ENCODE data around the gene USF1. TPM values are rescaled to one million over a fixed set of nuclear protein-coding genes. Genes with fewer than 3 reads are reported as not detected.
A peak's percentile ranks its signal among the peaks of the same experiment; 100 is the strongest.

Gene USF1
- total and polyA plus RNA-seq, 9 of the 15 experiments (the other 6 are each of a cell fraction or from before 2014, with no cell fraction given) = 7.4 to 60.2 (median 54.2) TPM

DNA sequence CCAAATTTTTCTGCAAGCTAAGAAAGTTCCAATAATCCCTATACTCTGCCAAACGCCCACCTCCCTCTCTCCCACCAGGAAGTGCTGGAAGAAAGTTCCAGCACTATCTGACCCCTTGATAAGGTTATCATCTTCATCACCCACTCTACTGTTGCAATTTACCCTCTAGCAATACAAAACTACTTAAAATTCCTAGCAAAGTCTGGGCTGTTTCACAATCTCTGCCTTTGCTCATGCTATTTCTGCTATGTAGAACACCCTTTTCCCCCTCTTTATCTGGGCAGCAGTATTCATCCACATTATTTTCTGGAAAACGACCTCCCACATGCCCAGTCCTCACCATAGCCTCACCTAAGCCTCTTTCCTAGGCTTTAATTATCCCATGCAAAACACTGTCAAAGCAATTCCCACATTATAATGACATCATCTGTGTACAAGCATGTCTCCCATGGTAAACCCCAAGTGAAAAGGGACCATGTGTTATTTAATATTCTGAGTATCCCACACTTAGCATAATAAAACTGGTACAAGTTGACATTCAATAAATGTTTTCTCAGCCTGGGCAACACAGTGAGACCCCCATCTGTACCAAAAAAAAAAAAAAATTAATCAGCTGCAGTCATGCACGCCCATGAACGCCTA, 36.8 kb downstream of the USF1 start (continued):
- TF ChIP-seq, protein P1, sequence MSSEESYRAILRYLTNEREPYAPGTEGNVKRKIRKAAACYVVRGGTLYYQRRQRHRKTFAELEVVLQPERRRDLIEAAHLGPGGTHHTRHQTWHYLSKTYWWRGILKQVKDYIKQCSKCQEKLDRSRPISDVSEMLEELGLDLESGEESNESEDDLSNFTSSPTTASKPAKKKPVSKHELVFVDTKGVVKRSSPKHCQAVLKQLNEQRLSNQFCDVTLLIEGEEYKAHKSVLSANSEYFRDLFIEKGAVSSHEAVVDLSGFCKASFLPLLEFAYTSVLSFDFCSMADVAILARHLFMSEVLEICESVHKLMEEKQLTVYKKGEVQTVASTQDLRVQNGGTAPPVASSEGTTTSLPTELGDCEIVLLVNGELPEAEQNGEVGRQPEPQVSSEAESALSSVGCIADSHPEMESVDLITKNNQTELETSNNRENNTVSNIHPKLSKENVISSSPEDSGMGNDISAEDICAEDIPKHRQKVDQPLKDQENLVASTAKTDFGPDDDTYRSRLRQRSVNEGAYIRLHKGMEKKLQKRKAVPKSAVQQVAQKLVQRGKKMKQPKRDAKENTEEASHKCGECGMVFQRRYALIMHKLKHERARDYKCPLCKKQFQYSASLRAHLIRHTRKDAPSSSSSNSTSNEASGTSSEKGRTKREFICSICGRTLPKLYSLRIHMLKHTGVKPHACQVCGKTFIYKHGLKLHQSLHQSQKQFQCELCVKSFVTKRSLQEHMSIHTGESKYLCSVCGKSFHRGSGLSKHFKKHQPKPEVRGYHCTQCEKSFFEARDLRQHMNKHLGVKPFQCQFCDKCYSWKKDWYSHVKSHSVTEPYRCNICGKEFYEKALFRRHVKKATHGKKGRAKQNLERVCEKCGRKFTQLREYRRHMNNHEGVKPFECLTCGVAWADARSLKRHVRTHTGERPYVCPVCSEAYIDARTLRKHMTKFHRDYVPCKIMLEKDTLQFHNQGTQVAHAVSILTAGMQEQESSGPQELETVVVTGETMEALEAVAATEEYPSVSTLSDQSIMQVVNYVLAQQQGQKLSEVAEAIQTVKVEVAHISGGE (CRISPR knock-in tag; IDR thresholded peaks at IDR 0.05) = 0 out of 6 replicates have a peak, but pooled peaks of 1 of the 3 experiments have one; percentile 18
- TF ChIP-seq SMARCC2 (IDR thresholded peaks at IDR 0.05; ENCODE audit: low read depth) (no peak), HDAC1 (IDR thresholded peaks at IDR 0.05) (peak in 1 of 2 experiments; percentile 7; a peak in 1 of 4 replicates), ZNF778 (CRISPR knock-in tag; IDR thresholded peaks at IDR 0.05) (no peak), ELF1 (tag; IDR thresholded peaks at IDR 0.05) (no peak), RBM22 (IDR thresholded peaks at IDR 0.05; ENCODE audit: low read depth, low read length, poor library complexity, severe bottlenecking) (no peak), ZC3H4 (CRISPR knock-in tag; IDR thresholded peaks at IDR 0.05; ENCODE audit: borderline replicate concordance) (no peak), HNRNPLL (IDR thresholded peaks at IDR 0.05; ENCODE audit: low read depth, low read length, poor library complexity, severe bottlenecking) (no peak), HDAC6 (IDR thresholded peaks at IDR 0.05; ENCODE audit: low read depth, low read length) (no peak)
- TF ChIP-seq, protein P2, sequence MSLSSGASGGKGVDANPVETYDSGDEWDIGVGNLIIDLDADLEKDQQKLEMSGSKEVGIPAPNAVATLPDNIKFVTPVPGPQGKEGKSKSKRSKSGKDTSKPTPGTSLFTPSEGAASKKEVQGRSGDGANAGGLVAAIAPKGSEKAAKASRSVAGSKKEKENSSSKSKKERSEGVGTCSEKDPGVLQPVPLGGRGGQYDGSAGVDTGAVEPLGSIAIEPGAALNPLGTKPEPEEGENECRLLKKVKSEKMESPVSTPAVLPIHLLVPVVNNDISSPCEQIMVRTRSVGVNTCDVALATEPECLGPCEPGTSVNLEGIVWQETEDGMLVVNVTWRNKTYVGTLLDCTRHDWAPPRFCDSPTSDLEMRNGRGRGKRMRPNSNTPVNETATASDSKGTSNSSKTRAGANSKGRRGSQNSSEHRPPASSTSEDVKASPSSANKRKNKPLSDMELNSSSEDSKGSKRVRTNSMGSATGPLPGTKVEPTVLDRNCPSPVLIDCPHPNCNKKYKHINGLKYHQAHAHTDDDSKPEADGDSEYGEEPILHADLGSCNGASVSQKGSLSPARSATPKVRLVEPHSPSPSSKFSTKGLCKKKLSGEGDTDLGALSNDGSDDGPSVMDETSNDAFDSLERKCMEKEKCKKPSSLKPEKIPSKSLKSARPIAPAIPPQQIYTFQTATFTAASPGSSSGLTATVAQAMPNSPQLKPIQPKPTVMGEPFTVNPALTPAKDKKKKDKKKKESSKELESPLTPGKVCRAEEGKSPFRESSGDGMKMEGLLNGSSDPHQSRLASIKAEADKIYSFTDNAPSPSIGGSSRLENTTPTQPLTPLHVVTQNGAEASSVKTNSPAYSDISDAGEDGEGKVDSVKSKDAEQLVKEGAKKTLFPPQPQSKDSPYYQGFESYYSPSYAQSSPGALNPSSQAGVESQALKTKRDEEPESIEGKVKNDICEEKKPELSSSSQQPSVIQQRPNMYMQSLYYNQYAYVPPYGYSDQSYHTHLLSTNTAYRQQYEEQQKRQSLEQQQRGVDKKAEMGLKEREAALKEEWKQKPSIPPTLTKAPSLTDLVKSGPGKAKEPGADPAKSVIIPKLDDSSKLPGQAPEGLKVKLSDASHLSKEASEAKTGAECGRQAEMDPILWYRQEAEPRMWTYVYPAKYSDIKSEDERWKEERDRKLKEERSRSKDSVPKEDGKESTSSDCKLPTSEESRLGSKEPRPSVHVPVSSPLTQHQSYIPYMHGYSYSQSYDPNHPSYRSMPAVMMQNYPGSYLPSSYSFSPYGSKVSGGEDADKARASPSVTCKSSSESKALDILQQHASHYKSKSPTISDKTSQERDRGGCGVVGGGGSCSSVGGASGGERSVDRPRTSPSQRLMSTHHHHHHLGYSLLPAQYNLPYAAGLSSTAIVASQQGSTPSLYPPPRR (CRISPR knock-in tag; IDR thresholded peaks at IDR 0.05; ENCODE audit: borderline replicate concordance) = no peak
- TF ChIP-seq, protein P3, sequence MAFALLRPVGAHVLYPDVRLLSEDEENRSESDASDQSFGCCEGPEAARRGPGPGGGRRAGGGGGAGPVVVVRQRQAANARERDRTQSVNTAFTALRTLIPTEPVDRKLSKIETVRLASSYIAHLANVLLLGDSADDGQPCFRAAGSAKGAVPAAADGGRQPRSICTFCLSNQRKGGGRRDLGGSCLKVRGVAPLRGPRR (CRISPR knock-in tag; IDR thresholded peaks at IDR 0.05) = no peak
- TF ChIP-seq, protein P4, sequence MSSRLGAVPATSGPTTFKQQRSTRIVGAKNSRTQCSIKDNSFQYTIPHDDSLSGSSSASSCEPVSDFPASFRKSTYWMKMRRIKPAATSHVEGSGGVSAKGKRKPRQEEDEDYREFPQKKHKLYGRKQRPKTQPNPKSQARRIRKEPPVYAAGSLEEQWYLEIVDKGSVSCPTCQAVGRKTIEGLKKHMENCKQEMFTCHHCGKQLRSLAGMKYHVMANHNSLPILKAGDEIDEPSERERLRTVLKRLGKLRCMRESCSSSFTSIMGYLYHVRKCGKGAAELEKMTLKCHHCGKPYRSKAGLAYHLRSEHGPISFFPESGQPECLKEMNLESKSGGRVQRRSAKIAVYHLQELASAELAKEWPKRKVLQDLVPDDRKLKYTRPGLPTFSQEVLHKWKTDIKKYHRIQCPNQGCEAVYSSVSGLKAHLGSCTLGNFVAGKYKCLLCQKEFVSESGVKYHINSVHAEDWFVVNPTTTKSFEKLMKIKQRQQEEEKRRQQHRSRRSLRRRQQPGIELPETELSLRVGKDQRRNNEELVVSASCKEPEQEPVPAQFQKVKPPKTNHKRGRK (tag; IDR thresholded peaks at IDR 0.05) = no peak
- TF ChIP-seq, protein P5, sequence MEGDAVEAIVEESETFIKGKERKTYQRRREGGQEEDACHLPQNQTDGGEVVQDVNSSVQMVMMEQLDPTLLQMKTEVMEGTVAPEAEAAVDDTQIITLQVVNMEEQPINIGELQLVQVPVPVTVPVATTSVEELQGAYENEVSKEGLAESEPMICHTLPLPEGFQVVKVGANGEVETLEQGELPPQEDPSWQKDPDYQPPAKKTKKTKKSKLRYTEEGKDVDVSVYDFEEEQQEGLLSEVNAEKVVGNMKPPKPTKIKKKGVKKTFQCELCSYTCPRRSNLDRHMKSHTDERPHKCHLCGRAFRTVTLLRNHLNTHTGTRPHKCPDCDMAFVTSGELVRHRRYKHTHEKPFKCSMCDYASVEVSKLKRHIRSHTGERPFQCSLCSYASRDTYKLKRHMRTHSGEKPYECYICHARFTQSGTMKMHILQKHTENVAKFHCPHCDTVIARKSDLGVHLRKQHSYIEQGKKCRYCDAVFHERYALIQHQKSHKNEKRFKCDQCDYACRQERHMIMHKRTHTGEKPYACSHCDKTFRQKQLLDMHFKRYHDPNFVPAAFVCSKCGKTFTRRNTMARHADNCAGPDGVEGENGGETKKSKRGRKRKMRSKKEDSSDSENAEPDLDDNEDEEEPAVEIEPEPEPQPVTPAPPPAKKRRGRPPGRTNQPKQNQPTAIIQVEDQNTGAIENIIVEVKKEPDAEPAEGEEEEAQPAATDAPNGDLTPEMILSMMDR (IDR thresholded peaks at IDR 0.05 in 2 of 3, conservative IDR thresholded peaks at IDR 0.05 in 1 of 3; ENCODE audit: insufficient read depth in 2 of 3, low read depth in 1 of 3, low read length in 3 of 3) = no peak
